CD4-positive, alpha-beta T cell treated with Interleukin-17A for 1 hour (primary cell): Measurements from ENCODE around the gene MIPOL1.
"Not testable (repeated sequence)": the region's sequence is repeated elsewhere in the genome, so short reads cannot be mapped to it uniquely, and the experiment has no call there.

Source experiments
- DNase-seq: peaks from one replicate; pipeline ENCODE4 v3.0.0-alpha.2; 2020

Gene MIPOL1

DNA sequence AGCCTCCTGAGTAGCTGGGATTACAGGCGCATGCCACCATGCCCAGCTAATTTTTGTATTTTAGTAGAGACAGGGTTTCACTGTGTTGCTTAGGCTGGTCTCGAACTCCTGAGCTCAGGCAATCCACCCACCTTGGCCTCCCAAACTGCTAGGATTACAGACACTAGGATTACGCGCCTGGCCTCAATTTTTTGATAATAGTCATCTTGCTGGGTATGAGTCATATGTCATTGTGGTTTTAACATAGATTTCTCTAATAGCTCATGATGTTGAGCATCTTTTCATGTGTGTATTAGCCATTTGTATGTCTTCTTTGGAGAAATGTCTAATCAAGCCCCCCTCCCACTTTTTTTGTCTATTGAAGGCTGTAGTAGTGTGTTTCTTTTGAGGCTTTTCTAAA lies 38.3 kb downstream of the MIPOL1 start:
- DNase-seq: not testable (repeated sequence)

- DNase-seq: no peak
These were observed 39.4 kb downstream of the MIPOL1 start for GRCh38 chr14:37237094-37237493.

GRCh38 chr14:37237735-37238200 lies 40.0 kb downstream of the MIPOL1 start:
- no peak for DNase-seq

GRCh38 chr14:37241198-37241597 lies 43.5 kb downstream of the MIPOL1 start:
- no peak for DNase-seq

- peak; percentile 13 for DNase-seq
These were observed 48.7 kb downstream of the MIPOL1 start for GRCh38 chr14:37246427-37246829.

DNA sequence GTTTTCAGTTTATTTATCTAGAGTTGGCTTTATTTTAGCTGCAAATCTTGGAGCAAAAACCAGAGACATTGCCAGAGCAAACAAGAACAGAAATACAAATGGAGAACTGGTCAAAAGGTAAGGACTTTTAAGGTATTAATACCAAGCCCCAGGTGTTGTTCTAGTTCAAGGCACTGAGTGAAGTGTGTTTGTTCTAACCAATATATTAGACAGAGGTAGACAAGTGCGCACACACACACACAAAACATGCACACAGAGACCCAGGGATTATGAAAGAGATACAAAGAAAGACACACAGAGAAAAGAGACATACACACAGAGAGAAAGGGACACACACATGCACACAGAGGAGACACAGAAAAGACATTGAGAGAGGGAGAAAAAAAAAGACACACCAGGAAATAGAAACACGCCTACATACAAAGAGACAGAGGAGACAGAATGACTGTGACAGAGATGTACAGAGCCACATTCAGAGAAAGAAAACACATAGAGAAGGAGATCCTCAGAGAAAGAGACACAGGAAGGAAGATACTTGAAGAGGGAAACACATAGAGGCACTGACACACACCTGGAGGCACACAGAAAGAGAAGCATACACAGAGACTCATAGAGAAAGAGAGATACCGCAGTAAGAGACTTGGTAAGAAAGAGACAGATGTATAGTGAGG lies 50.2 kb downstream of the MIPOL1 start:
- no peak for DNase-seq

GRCh38 chr14:37251775-37252174 lies 54.0 kb downstream of the MIPOL1 start:
- DNase-seq: no peak

DNA sequence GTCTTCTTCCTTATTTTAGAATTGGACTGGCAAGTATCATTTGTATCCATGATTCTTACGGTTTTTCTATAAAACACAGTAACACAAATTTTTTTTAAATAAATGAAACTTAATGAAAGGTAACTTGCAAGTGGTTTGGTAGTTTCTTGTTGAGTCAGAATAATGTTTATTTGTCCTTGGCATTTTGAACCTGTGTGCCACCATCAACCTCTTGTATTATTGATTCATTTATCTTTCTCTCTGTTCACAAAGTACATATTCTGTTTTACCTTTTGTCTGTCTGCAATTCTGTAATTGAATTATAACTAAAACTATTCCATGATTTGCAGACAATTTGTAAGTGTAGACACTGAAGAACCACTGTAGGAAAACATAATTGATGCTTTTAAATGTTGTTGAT lies 54.7 kb downstream of the MIPOL1 start:
- DNase-seq: no peak

DNA sequence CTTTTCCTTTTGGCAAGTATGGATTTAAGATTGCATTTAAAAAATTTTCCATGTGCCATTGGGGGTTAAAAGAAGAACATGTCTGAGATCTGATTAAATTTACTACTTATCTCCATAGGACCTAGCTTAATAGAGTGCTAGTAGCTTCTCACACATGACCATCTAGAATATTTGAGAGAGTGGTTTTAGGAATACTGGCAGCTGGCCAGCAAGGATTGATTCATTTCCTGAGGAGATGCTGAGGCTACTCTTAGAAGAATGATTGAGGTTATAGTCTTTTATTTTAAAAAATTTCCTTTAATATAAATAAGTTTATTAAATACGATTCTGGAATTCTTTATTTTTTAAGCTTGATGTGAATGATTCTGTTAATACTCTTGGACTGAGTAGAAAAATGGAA lies 56.2 kb downstream of the MIPOL1 start:
- no peak for DNase-seq

GRCh38 chr14:37254411-37254947 lies 56.7 kb downstream of the MIPOL1 start:
- DNase-seq: no peak

GRCh38 chr14:37257501-37258070 lies 59.8 kb downstream of the MIPOL1 start:
- DNase-seq: no peak

DNA sequence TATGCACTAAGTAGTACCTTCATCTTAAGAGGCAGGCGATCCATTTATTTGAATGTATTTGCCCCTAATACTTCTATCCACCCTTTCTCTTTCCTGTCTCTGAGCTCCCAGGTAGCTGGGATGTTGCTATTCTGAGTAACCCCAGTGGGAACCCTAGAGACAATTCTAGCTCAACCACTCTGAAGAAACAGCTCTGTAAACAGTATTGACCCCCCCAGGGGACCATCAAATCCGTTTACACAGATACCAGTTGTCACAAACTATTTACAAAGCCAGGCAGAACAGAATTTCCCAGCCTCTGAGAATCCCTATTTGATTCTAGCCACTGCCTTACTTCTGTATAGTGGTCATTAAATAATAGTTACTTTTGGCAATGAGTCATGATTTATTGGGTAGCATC lies 64.9 kb downstream of the MIPOL1 start:
- no peak for DNase-seq

- DNase-seq: no peak
These were observed 66.0 kb downstream of the MIPOL1 start for GRCh38 chr14:37263656-37264236.

DNA sequence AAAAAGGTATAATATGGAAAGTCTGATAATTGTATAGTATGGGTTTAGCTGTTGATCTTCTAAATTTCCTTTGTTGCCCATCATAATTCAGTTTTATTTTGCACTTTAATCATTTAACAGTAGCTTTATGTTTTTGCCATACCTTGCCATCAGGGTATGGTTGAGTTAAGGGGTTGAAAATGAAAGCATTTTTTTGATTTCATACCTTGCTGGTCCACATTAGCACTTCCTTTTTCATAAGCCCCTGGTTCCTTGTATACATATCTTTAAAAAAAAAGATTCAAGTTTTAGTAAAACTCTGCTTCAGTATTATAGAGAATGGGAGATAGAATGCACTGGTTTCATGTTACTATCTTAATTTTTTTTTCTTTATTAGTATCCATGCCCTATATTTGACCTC lies 71.1 kb downstream of the MIPOL1 start:
- DNase-seq: no peak

GRCh38 chr14:37270629-37271028 lies 72.9 kb downstream of the MIPOL1 start:
- DNase-seq: no peak

GRCh38 chr14:37272569-37272968 lies 74.8 kb downstream of the MIPOL1 start:
- no peak for DNase-seq

- DNase-seq: no peak
These were observed 76.9 kb downstream of the MIPOL1 start for GRCh38 chr14:37274652-37275051.

- DNase-seq: no peak
These were observed 78.2 kb downstream of the MIPOL1 start for GRCh38 chr14:37275963-37276362.

DNA sequence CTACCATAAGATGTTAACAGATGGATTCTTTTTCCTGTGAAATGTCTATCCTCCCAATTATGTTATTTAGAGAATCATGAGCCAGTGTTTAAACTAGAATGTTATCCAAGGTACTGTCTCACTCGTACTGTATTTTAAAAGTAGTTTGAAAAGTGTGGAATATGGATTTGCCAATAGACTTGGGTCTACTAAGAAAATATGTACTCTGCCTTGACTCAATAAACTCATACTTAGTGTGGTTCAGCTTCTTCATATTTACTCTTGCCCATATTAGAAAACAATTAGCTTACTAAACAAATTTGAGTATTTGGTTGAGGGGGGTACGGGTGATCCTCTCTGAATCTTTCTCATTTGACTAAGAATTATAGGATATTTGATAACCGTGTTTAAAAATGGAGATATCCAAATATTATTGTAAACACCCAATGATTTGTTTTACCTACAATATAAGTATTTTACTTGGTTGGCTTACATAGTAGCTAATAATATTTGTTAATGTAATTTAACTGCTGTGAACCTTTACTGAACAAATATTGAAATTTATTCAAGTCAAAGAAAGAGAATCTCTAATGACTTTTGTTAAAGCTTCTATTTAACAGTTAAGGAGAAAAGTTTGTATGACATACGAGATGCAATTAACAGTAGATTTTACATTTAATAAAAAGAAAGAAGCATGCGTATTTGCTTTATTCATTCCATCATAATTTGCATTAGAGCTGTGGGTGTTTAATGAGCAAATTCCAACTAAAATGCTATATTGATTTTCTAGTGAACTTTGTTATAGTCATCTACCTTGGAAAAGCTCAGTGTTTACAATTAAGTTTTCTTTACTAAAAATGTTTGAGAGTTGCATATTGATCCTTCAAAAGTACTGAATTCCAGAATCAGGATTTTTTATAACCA lies 81.2 kb downstream of the MIPOL1 start:
- no peak for DNase-seq

DNA sequence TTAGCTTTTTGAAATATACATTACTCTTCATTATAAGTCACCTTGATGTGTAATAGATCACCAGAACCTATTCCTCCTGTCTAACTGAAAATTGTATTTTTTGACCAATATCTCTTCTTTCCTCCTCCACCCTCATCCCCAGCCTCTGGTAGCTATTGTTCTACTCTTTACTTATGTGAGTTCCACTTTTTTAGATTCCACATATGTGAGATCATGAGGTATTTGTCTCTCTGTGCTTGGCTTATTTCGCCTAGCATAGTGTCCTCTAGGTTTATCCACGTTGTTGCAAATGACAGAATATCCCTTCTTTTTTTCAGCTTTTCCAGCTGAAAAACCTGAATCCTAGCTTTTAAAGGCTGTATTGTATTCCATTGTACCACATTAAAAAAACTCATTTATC lies 82.1 kb downstream of the MIPOL1 start:
- DNase-seq: no peak

- no peak for DNase-seq
These were observed 87.0 kb downstream of the MIPOL1 start for GRCh38 chr14:37284760-37285159.

GRCh38 chr14:37285220-37285619 lies 87.5 kb downstream of the MIPOL1 start:
- DNase-seq: no peak

DNA sequence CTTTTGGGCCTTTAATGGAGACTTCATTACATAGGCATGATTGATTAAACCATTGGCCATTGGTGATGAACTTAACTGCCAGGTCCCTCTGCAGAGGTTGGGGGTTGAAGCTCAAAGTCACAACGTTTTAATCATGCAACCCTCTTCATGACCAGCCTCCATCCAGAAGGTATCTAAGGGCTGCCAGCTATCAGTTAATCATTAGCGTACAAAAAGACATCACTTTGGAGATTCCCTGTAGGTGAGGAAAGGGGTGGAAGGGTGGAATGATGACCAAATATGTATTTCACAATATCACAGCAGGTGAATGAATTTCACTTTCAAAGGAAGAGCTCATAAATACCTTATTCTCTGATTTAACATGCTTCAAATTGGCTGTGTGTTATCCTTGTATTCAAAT lies 92.0 kb downstream of the MIPOL1 start:
- no peak for DNase-seq
